ENCODE measurements around the gene SLC25A26. TPM values are rescaled to one million over a fixed set of nuclear protein-coding genes. Genes with fewer than 3 reads are reported as not detected.
A peak's percentile ranks its signal among the peaks of the same experiment; 100 is the strongest.
"Not testable (repeated sequence)": the region's sequence is repeated elsewhere in the genome, so short reads cannot be mapped to it uniquely, and the experiment has no call there.

The SLC25A26 gene
- total RNA-seq, 1 experiment from 2014 or later, result 24.8 TPM

GRCh38 chr3:66260431-66260830, 39.6 kb downstream of the SLC25A26 start:
- in situ Hi-C loops (cut with HindIII; ENCODE audit: low pct_unique_long_range_greater_than_20kb, low sequenced_read_pairs), result no loop called here
- no peak for DNase-seq (ENCODE audit: low read depth)

- in situ Hi-C loops (cut with HindIII; ENCODE audit: low pct_unique_long_range_greater_than_20kb, low sequenced_read_pairs), result no loop called here
- no peak for DNase-seq (ENCODE audit: low read depth)
Observed at GRCh38 chr3:66261355-66261754, 40.6 kb downstream of the SLC25A26 start.

- no peak for DNase-seq (ENCODE audit: low read depth)
- in situ Hi-C loops (cut with HindIII; ENCODE audit: low pct_unique_long_range_greater_than_20kb, low sequenced_read_pairs), result no loop called here
Observed at GRCh38 chr3:66265649-66266048, 44.8 kb downstream of the SLC25A26 start.

- in situ Hi-C loops (cut with HindIII; ENCODE audit: low pct_unique_long_range_greater_than_20kb, low sequenced_read_pairs), result no loop called here
- no peak for DNase-seq (ENCODE audit: low read depth)
Observed at GRCh38 chr3:66266551-66266950, 45.8 kb downstream of the SLC25A26 start.

GRCh38 chr3:66267031-66267430, 46.2 kb downstream of the SLC25A26 start:
- in situ Hi-C loops (cut with HindIII; ENCODE audit: low pct_unique_long_range_greater_than_20kb, low sequenced_read_pairs), result no loop called here
- no peak for DNase-seq (ENCODE audit: low read depth)

- peak; percentile 4 for DNase-seq (ENCODE audit: low read depth)
- in situ Hi-C loops (cut with HindIII; ENCODE audit: low pct_unique_long_range_greater_than_20kb, low sequenced_read_pairs), result no loop called here
Observed at GRCh38 chr3:66267906-66268305, 47.1 kb downstream of the SLC25A26 start.

- DNase-seq (ENCODE audit: low read depth), result no peak
- in situ Hi-C loops (cut with HindIII; ENCODE audit: low pct_unique_long_range_greater_than_20kb, low sequenced_read_pairs), result no loop called here
Observed at GRCh38 chr3:66268864-66269263, 48.1 kb downstream of the SLC25A26 start.

GRCh38 chr3:66269411-66269810, 48.6 kb downstream of the SLC25A26 start:
- in situ Hi-C loops (cut with HindIII; ENCODE audit: low pct_unique_long_range_greater_than_20kb, low sequenced_read_pairs), result no loop called here
- no peak for DNase-seq (ENCODE audit: low read depth)

GRCh38 chr3:66270288-66270687, 49.5 kb downstream of the SLC25A26 start:
- in situ Hi-C loops (cut with HindIII; ENCODE audit: low pct_unique_long_range_greater_than_20kb, low sequenced_read_pairs), result no loop called here
- no peak for DNase-seq (ENCODE audit: low read depth)

- no peak for DNase-seq (ENCODE audit: low read depth)
- in situ Hi-C loops (cut with HindIII; ENCODE audit: low pct_unique_long_range_greater_than_20kb, low sequenced_read_pairs), result no loop called here
Observed at GRCh38 chr3:66270701-66271100, 49.9 kb downstream of the SLC25A26 start.

GRCh38 chr3:66271231-66271630, 50.4 kb downstream of the SLC25A26 start:
- in situ Hi-C loops (cut with HindIII; ENCODE audit: low pct_unique_long_range_greater_than_20kb, low sequenced_read_pairs), result no loop called here
- DNase-seq (ENCODE audit: low read depth), result no peak

- in situ Hi-C loops (cut with HindIII; ENCODE audit: low pct_unique_long_range_greater_than_20kb, low sequenced_read_pairs), result no loop called here
Observed at GRCh38 chr3:66272016-66272415, 51.2 kb downstream of the SLC25A26 start.

GRCh38 chr3:66274837-66275236, 54.0 kb downstream of the SLC25A26 start:
- DNase-seq (ENCODE audit: low read depth); in situ Hi-C loops (cut with HindIII; ENCODE audit: low pct_unique_long_range_greater_than_20kb, low sequenced_read_pairs): not testable (repeated sequence)

More at GRCh38 chr3:66272016-66272415, 51.2 kb downstream of the SLC25A26 start:
- DNase-seq (ENCODE audit: low read depth), result no peak

- DNase-seq (ENCODE audit: low read depth), result peak; percentile 33
- in situ Hi-C loops (cut with HindIII; ENCODE audit: low pct_unique_long_range_greater_than_20kb, low sequenced_read_pairs), result no loop called here
Observed at GRCh38 chr3:66276705-66277274, 56.0 kb downstream of the SLC25A26 start.

GRCh38 chr3:66279168-66279567, 58.4 kb downstream of the SLC25A26 start:
- in situ Hi-C loops (cut with HindIII; ENCODE audit: low pct_unique_long_range_greater_than_20kb, low sequenced_read_pairs), result no loop called here
- no peak for DNase-seq (ENCODE audit: low read depth)

- in situ Hi-C loops (cut with HindIII; ENCODE audit: low pct_unique_long_range_greater_than_20kb, low sequenced_read_pairs), result no loop called here
- DNase-seq (ENCODE audit: low read depth), result no peak
Observed at GRCh38 chr3:66280304-66280703, 59.5 kb downstream of the SLC25A26 start.

- in situ Hi-C loops (cut with HindIII; ENCODE audit: low pct_unique_long_range_greater_than_20kb, low sequenced_read_pairs), result not testable (repeated sequence)
Observed at GRCh38 chr3:66291922-66292321, 71.1 kb downstream of the SLC25A26 start.

GRCh38 chr3:66297260-66297873, 76.6 kb downstream of the SLC25A26 start:
- in situ Hi-C loops (cut with HindIII; ENCODE audit: low pct_unique_long_range_greater_than_20kb, low sequenced_read_pairs), result no loop called here
- no peak for DNase-seq (ENCODE audit: low read depth)

More at GRCh38 chr3:66291922-66292321, 71.1 kb downstream of the SLC25A26 start:
- not testable (repeated sequence) for DNase-seq (ENCODE audit: low read depth)

GRCh38 chr3:66297900-66298299, 77.1 kb downstream of the SLC25A26 start:
- DNase-seq (ENCODE audit: low read depth), result no peak
- in situ Hi-C loops (cut with HindIII; ENCODE audit: low pct_unique_long_range_greater_than_20kb, low sequenced_read_pairs), result no loop called here

- no peak for DNase-seq (ENCODE audit: low read depth)
- in situ Hi-C loops (cut with HindIII; ENCODE audit: low pct_unique_long_range_greater_than_20kb, low sequenced_read_pairs), result no loop called here
Observed at GRCh38 chr3:66298591-66298990, 77.8 kb downstream of the SLC25A26 start.
